Epithelial cell of esophagus (primary cell): ENCODE measurements around the gene HBEGF.

Source experiments
- DNase-seq: peaks from one replicate; pipeline ENCODE4 v3.0.0; 2010; ENCODE audit warnings: low read depth
- H3K4me3 ChIP-seq: 2 replicates; pipeline ENCODE4 v1.5.1; 2011; ENCODE audit warnings: mild to moderate bottlenecking, low read length, control low read depth
- CTCF ChIP-seq: IDR thresholded peaks from 2 replicates; pipeline ENCODE4 v1.5.1; 2011; ENCODE audit warnings: low read depth, mild to moderate bottlenecking, low read length, control low read depth, inconsistent platforms; ENCODE audit not compliant: insufficient read depth; ENCODE audit errors: missing control alignments

Gene HBEGF

GRCh38 chr5:140346348-140347221 is at the start of gene HBEGF:
TSS of gene HBEGF (minus strand) at chr5:140346603. CDS start at chr5:140346328, 275 bp downstream.
- DNase-seq: peak; percentile 81
- H3K4me3 ChIP-seq: peak within 1 kb of the TSS; percentile 56
- peak; percentile 44 for TF ChIP-seq CTCF

GRCh38 chr5:140393738-140394137 is 47.3 kb upstream of the HBEGF start:
- DNase-seq: no peak
- H3K4me3 ChIP-seq: no peak overlapping the region
- TF ChIP-seq CTCF: no peak

- no peak for TF ChIP-seq CTCF
Measured at GRCh38 chr5:140391732-140392131, 45.3 kb upstream of the HBEGF start.

GRCh38 chr5:140391312-140391711 is 44.9 kb upstream of the HBEGF start:
- no peak for TF ChIP-seq CTCF
- no peak for DNase-seq
- H3K4me3 ChIP-seq: no peak overlapping the region

More at GRCh38 chr5:140391732-140392131, 45.3 kb upstream of the HBEGF start:
- DNase-seq: peak; percentile 29
- H3K4me3 ChIP-seq: no peak overlapping the region

GRCh38 chr5:140388052-140388451 is 41.6 kb upstream of the HBEGF start:
- no peak for DNase-seq
- no peak overlapping the region for H3K4me3 ChIP-seq
- no peak for TF ChIP-seq CTCF

GRCh38 chr5:140383300-140383699 is 36.9 kb upstream of the HBEGF start:
- H3K4me3 ChIP-seq: no peak overlapping the region
- no peak for DNase-seq
- no peak for TF ChIP-seq CTCF

- no peak overlapping the region for H3K4me3 ChIP-seq
- no peak for TF ChIP-seq CTCF
- no peak for DNase-seq
Measured at GRCh38 chr5:140382866-140383265, 36.5 kb upstream of the HBEGF start.
